Lung (tissue), 12 donors: ENCODE results near the gene FAM193A. TPM values are rescaled to one million over a fixed set of nuclear protein-coding genes. Genes with fewer than 3 reads are reported as not detected.

Source experiments
- ATAC-seq: fragments of 200-7000 bp; cut with Tn5 transposase; one replicate; pipeline ENCODE4 v1.9.1; 2020; ENCODE audit warnings: moderate number of reproducible peaks; ENCODE audit not compliant: insufficient read depth, low FRiP score
- DNase-seq, 3 donors: peaks; one replicate each; pipeline ENCODE4 v3.0.0-alpha.2; 2013 to 2017
- H3K27ac ChIP-seq, 2 donors: one replicate each; pipeline ENCODE4 v1.5.1; 2013; ENCODE audit warnings: mild to moderate bottlenecking in 2 of 2, moderate library complexity in 2 of 2, control low read depth in 1 of 2, inconsistent platforms in 1 of 2, low read depth in 1 of 2, low read length in 1 of 2
- H3K27me3 ChIP-seq, 3 donors: one replicate each; pipeline ENCODE4 v1.5.1; 2013; ENCODE audit warnings: low read length in 2 of 3; ENCODE audit not compliant: control insufficient read depth in 3 of 3, insufficient read depth in 3 of 3
- H3K36me3 ChIP-seq, 4 donors: one replicate each; pipeline ENCODE4 v1.5.1; 2013; ENCODE audit warnings: low read length in 4 of 4, mild to moderate bottlenecking in 1 of 4, moderate library complexity in 1 of 4; ENCODE audit not compliant: control insufficient read depth in 4 of 4, insufficient read depth in 4 of 4
- H3K4me1 ChIP-seq, 5 donors: one replicate each; pipeline ENCODE4 v1.5.1; 2013; ENCODE audit warnings: low read length in 5 of 5, mild to moderate bottlenecking in 2 of 5, moderate library complexity in 1 of 5; ENCODE audit not compliant: control insufficient read depth in 5 of 5, insufficient read depth in 5 of 5
- H3K4me3 ChIP-seq: one replicate; pipeline ENCODE4 v1.5.1; 2013; ENCODE audit warnings: mild to moderate bottlenecking, control low read depth, moderate library complexity
- H3K9ac ChIP-seq, 2 donors: one replicate each; pipeline ENCODE4 v1.5.1; 2013; ENCODE audit warnings: low read length in 2 of 2, control low read depth in 1 of 2; ENCODE audit not compliant: insufficient read depth in 1 of 2
- H3K9me3 ChIP-seq, 4 donors: one replicate each; pipeline ENCODE4 v1.5.1; 2013; ENCODE audit warnings: low read length in 3 of 4, mild to moderate bottlenecking in 1 of 4, moderate library complexity in 1 of 4; ENCODE audit not compliant: control insufficient read depth in 4 of 4, insufficient read depth in 3 of 4
- CTCF ChIP-seq: IDR thresholded peaks from 2 replicates; pipeline ENCODE4 v1.5.1; 2012; ENCODE audit warnings: mild to moderate bottlenecking; ENCODE audit errors: control extremely low read depth, extremely low read depth
- WGBS, 2 donors: extraction: QIAGEN DNeasy Blood & Tissue Kit; methylation state at CpG; one replicate each; pipeline ENCODE4 v1.1.7; 2013; 5-methylcytosine and 5-hydroxymethylcytosine counted together
- polyA plus RNA-seq, 2 donors: library from polyadenylated mRNA; stranded (reverse); fragments of 200-250 nt; gene quantifications; one replicate each; pipeline ENCODE4 v1.2.1, GENCODE V29; 2013
- total RNA-seq, 2 donors: library from RNA; depleted of rRNA in 1 of 2; stranded (reverse); fragments of >200 nt in 1 of 2; gene quantifications; one replicate each; pipeline ENCODE4 v1.2.1, GENCODE V29; 2014 to 2021
- donor health status: control.
- donor health status: control.
- donor health status: Bipolar disorder and iron deficiency.
- donor health status: healthy.
- donor health status: DM: yes; HTN: yes; CAD: no.

The FAM193A gene
- total and polyA plus RNA-seq, 4 donors = 9.7 to 33.2 (median 17.5) TPM

DNA sequence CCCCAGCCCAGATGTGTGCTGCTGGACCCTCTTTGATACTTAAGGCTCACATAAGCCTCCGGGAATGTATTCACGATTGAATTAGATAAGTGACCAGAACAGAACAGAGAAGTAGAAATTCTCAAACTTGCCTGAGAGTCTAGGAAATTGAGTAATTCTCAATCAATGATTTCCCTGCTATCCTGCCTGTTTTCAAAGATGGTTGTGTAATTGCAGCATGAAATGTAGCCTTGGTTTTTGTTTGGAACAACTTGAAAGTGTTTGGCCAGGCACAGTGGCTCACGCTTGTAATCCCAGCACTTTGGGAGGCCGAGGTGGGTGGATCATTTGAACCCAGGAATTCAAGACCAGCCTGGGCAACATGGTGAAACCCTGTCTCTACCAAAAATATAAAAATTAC is 178.5 kb downstream of the FAM193A start:
- no peak overlapping the region for H3K9ac ChIP-seq
- ATAC-seq = no peak
- 30 to 31% methylated on average over 4 of the region's 4 CpGs for WGBS, 2 donors
- TF ChIP-seq CTCF = no peak
- peak overlapping the region in 1 of 2 donors; percentile 32 for H3K27ac ChIP-seq
- H3K9me3 ChIP-seq = no peaks in the 10 kb centered on the region
- no peak overlapping the region for H3K4me3 ChIP-seq
- DNase-seq = no peak
- no peaks in the 10 kb centered on the region for H3K27me3 ChIP-seq
- peaks cover 5 to 13% (median 7%) of the 10 kb centered on the region in 5 donors for H3K4me1 ChIP-seq
- H3K36me3 ChIP-seq = peaks cover 4 to 18% (median 13%) of the 10 kb centered on the region in 4 donors

GRCh38 chr4:2715426-2715825 is 179.0 kb downstream of the FAM193A start:
- H3K4me3 ChIP-seq = no peak overlapping the region
- ATAC-seq (no peak), DNase-seq (no peak)
- WGBS, 2 donors = 61 to 62% methylated on average over 5 of the region's 5 CpGs
- no peak overlapping the region for H3K9ac ChIP-seq
- H3K36me3 ChIP-seq = peaks cover 4 to 21% (median 13%) of the 10 kb centered on the region in 4 donors
- H3K9me3 ChIP-seq = no peaks in the 10 kb centered on the region
- no peaks in the 10 kb centered on the region for H3K27me3 ChIP-seq
- TF ChIP-seq CTCF = no peak
- H3K27ac ChIP-seq = peak overlapping the region in 1 of 2 donors; percentile 64
- peaks cover 5 to 13% (median 7%) of the 10 kb centered on the region in 5 donors for H3K4me1 ChIP-seq

GRCh38 chr4:2716236-2716635 is 179.8 kb downstream of the FAM193A start:
- no peak for TF ChIP-seq CTCF
- peaks cover 5 to 13% (median 7%) of the 10 kb centered on the region in 5 donors for H3K4me1 ChIP-seq
- ATAC-seq (no peak), DNase-seq (no peak)
- WGBS, 2 donors = 91 to 92% methylated on average over 8 of the region's 8 CpGs
- H3K9me3 ChIP-seq = no peaks in the 10 kb centered on the region
- no peak overlapping the region for H3K27ac ChIP-seq
- H3K9ac ChIP-seq = no peak overlapping the region
- H3K36me3 ChIP-seq = peaks cover 4 to 23% (median 13%) of the 10 kb centered on the region in 4 donors
- no peaks in the 10 kb centered on the region for H3K27me3 ChIP-seq
- H3K4me3 ChIP-seq = no peak overlapping the region

DNA sequence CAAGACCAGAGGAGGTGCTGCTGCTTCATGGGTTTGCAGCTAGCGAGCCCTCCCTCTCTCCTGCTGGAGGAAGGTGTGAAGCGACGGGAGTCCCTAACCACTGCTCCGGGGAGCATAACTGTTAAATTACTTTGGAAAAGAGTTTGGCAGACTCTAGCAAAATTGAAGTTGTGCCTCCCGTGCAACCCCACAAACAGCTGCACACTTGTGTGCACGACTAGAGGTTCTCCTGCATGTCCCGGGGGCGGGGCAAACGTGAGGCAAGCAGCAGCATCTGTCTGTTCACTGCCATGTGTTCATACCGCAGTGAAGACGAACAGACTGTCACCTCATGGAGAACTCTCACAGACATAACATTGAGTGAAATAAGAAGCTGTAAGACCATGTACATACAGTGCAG is 185.1 kb downstream of the FAM193A start:
- no peak overlapping the region for H3K27ac ChIP-seq
- no peaks in the 10 kb centered on the region for H3K4me1 ChIP-seq
- H3K9me3 ChIP-seq = no peaks in the 10 kb centered on the region
- no peaks in the 10 kb centered on the region for H3K27me3 ChIP-seq
- 87 to 90% methylated on average over 11 of the region's 11 CpGs for WGBS, 2 donors
- peaks cover 0 to 23% (median 11%) of the 10 kb centered on the region in 4 donors for H3K36me3 ChIP-seq
- H3K9ac ChIP-seq = no peak overlapping the region
- DNase-seq = no peak
- no peak for TF ChIP-seq CTCF
- no peak for ATAC-seq
- no peak overlapping the region for H3K4me3 ChIP-seq
